T-cell (primary cell): ENCODE results near the gene SELP. TPM values are rescaled to one million over a fixed set of nuclear protein-coding genes. Genes with fewer than 3 reads are reported as not detected.
A peak's percentile ranks its signal among the peaks of the same experiment; 100 is the strongest.

Experiments used
- ATAC-seq, 4 experiments: fragments of 200-7000 bp in 3 of 4; fragments of 150-1000 bp in 1 of 4; cut with Tn5 transposase; replicated peaks in 1 of 4; 1 replicate in 3 of 4; 2 replicates in 1 of 4; pipeline ENCODE4 v1.10.0; 2021; ENCODE audit warnings: moderate library complexity in 3 of 4, mild to moderate bottlenecking in 2 of 4, moderate number of reproducible peaks in 1 of 4
- CTCF ChIA-PET, 2 donors: fragments of 300-600 bp; sonication (Branson Sonifier 250); formaldehyde crosslinking; loops; one replicate each; lab custom pipeline; 2022; ENCODE audit warnings: antibody characterized with exemption in 2 of 2; lab: Charles Lee
- POLR2A ChIA-PET, 2 donors: fragments of 300-600 bp; sonication (Branson Sonifier 250); formaldehyde crosslinking; loops; one replicate each; lab custom pipeline; 2022; ENCODE audit warnings: antibody characterized with exemption in 2 of 2; lab: Charles Lee
- DNase-seq, 35 experiments: peaks; one replicate each; pipeline versions ENCODE4 v3.0.0 to v3.0.0-alpha.2; 2013 to 2023
- H3K27ac ChIP-seq: one replicate; pipeline ENCODE4 v1.5.1; 2013; ENCODE audit warnings: low read length
- H3K27me3 ChIP-seq, 2 experiments: replicated peaks in 1 of 2; 1 replicate in 1 of 2; 2 replicates in 1 of 2; pipeline versions ENCODE4 v1.6.1 to v1.7.0; 2013; ENCODE audit warnings: low read length in 1 of 2, mixed read lengths in 1 of 2; ENCODE audit not compliant: control insufficient read depth in 2 of 2, insufficient read depth in 2 of 2; ENCODE audit errors: extremely low read depth in 1 of 2
- H3K36me3 ChIP-seq, 2 donors: 1 replicate in 1 of 2; 2 replicates in 1 of 2; pipeline versions ENCODE4 v1.6.1 to v1.7.0; 2013; ENCODE audit warnings: low read length in 1 of 2; ENCODE audit not compliant: control insufficient read depth in 2 of 2, insufficient read depth in 1 of 2; ENCODE audit errors: extremely low read depth in 1 of 2
- H3K4me1 ChIP-seq, 2 experiments: 1 replicate in 1 of 2; 2 replicates in 1 of 2; pipeline versions ENCODE4 v1.6.1 to v1.7.0; 2013; ENCODE audit warnings: low read length in 2 of 2, mixed read lengths in 1 of 2; ENCODE audit not compliant: insufficient read depth in 2 of 2, control insufficient read depth in 1 of 2; ENCODE audit errors: extremely low read depth in 1 of 2
- H3K4me3 ChIP-seq, 2 donors: 1 replicate in 1 of 2; 2 replicates in 1 of 2; pipeline versions ENCODE4 v1.5.1 to v1.7.0; 2013; ENCODE audit warnings: mild to moderate bottlenecking in 2 of 2, low read length in 1 of 2, moderate library complexity in 1 of 2; ENCODE audit not compliant: control insufficient read depth in 1 of 2; ENCODE audit errors: extremely low read depth in 1 of 2
- H3K9me3 ChIP-seq: 2 replicates; pipeline ENCODE4 v1.7.0; 2013
- H3K27ac Mint-ChIP-seq, 2 donors: one replicate each; pipeline ENCODE4 v1.8.0; 2020 to 2021; ENCODE audit warnings: mild to moderate bottlenecking in 2 of 2, mixed read lengths in 2 of 2
- H3K27me3 Mint-ChIP-seq, 2 donors: one replicate each; pipeline ENCODE4 v1.8.0; 2021 to 2022; ENCODE audit warnings: mixed read lengths in 2 of 2
- H3K36me3 Mint-ChIP-seq: one replicate; pipeline ENCODE4 v1.8.0; 2021; ENCODE audit warnings: mixed read lengths
- H3K4me1 Mint-ChIP-seq, 3 donors: one replicate each; pipeline ENCODE4 v1.8.0; 2020 to 2022; ENCODE audit warnings: mixed read lengths in 3 of 3, mild to moderate bottlenecking in 1 of 3
- H3K4me3 Mint-ChIP-seq, 3 donors: one replicate each; pipeline ENCODE4 v1.8.0; 2020 to 2022; ENCODE audit warnings: mild to moderate bottlenecking in 3 of 3, mixed read lengths in 3 of 3, moderate library complexity in 3 of 3
- H3K9me3 Mint-ChIP-seq, 3 donors: one replicate each; pipeline ENCODE4 v1.8.0; 2020 to 2022; ENCODE audit warnings: mixed read lengths in 3 of 3
- WGBS: methylation state at CpG from one replicate; pipeline ENCODE4 v1.1.5; 2013; ENCODE audit warnings: missing lambda C conversion rate; ENCODE audit not compliant: insufficient coverage; 5-methylcytosine and 5-hydroxymethylcytosine counted together
- total RNA-seq, 35 experiments: library from RNA in 6 of 35; stranded (reverse) in 6 of 35; fragments of 120-200 nt in 1 of 35; gene quantifications; one replicate each; pipeline versions ENCODE4 v1.2.1 to v1.2.4 and lab custom pipeline; 2013 to 2026

Gene SELP
- total RNA-seq, 5 donors from 2014 or later (not counting 1 experiment from before 2014, with no cell fraction given), result 1.3 to 3.4 (median 1.9) TPM

- CTCF ChIA-PET, result no interaction called here
- H3K36me3 ChIP-seq, result no peaks in the 10 kb centered on the region
- no peak for ATAC-seq
- WGBS, result no CpG with 5 or more reads among the region's 1 CpG
- POLR2A ChIA-PET, result no interaction called here
- no peak overlapping the region for H3K4me3 ChIP-seq
- Mint-ChIP-seq H3K27me3 (peaks cover 0 to 8% of the 10 kb centered on the region in 2 donors), H3K4me3 (no peak overlapping the region), H3K27ac (no peak overlapping the region), H3K9me3 (no peaks in the 10 kb centered on the region), H3K4me1 (peaks cover 27 to 52% (median 40%) of the 10 kb centered on the region in 3 donors), H3K36me3 (no peaks in the 10 kb centered on the region)
- no peak overlapping the region for H3K27ac ChIP-seq
- no peak for DNase-seq
- peaks cover 0 to 11% of the 10 kb centered on the region in 2 experiments for H3K27me3 ChIP-seq
- H3K9me3 ChIP-seq, result no peaks in the 10 kb centered on the region
- peaks cover 17 to 20% of the 10 kb centered on the region in 2 experiments for H3K4me1 ChIP-seq
Observed at GRCh38 chr1:169588112-169588511, 41.8 kb downstream of the SELP start.

- DNase-seq (peak; percentile 46 to 82 (median 71)), ATAC-seq (peak; percentile 98 to 100 (median 98))
- H3K9me3 Mint-ChIP-seq, result no peaks in the 10 kb centered on the region
- peak within 1 kb of the TSS; percentile 79 to 88 for H3K27ac Mint-ChIP-seq
- H3K27me3 Mint-ChIP-seq, result peaks cover 0 to 8% of the 10 kb centered on the region in 2 donors
- peaks cover 17 to 20% of the 10 kb centered on the region in 2 experiments for H3K4me1 ChIP-seq
- no peaks in the 10 kb centered on the region for H3K36me3 ChIP-seq
- H3K9me3 ChIP-seq, result no peaks in the 10 kb centered on the region
- WGBS, result 22% methylated on average over 12 of the region's 15 CpGs
- H3K4me1 Mint-ChIP-seq, result peaks cover 27 to 56% (median 42%) of the 10 kb centered on the region in 3 donors
- H3K36me3 Mint-ChIP-seq, result peaks cover 2% of the 10 kb centered on the region
- H3K27me3 ChIP-seq, result peaks cover 0 to 11% of the 10 kb centered on the region in 2 experiments
- POLR2A ChIA-PET, result interaction anchor here (0.5 to 0.9 kb wide), 5 partner anchors 10 to 230 kb away, joined by 3 to 6 read pairs (median 3); no protein-coding TSS in a partner anchor
- CTCF ChIA-PET, result interaction anchor here (0.6 to 2.1 kb wide), 30 partner anchors 9 to 305 kb away, joined by 3 to 51 read pairs (median 5); no protein-coding TSS in a partner anchor
- H3K27ac ChIP-seq, result no peak within 1 kb of the TSS
- H3K4me3 Mint-ChIP-seq, result peak within 1 kb of the TSS; percentile 84 to 87 (median 87)
- peak within 1 kb of the TSS; percentile 25 to 52 for H3K4me3 ChIP-seq
Observed at GRCh38 chr1:169586395-169587255, 43.3 kb downstream of the SELP start, which contains the start of gene F5. Gene F5, minus strand, starts transcription at chr1:169586481. Its CDS starts 95 bp downstream, at chr1:169586386.

- Histone ChIP-seq H3K36me3 (no peaks in the 10 kb centered on the region), H3K27me3 (peaks cover 0 to 11% of the 10 kb centered on the region in 2 experiments), H3K4me3 (peak overlapping the region; percentile 25 to 52), H3K9me3 (no peaks in the 10 kb centered on the region), H3K27ac (no peak overlapping the region), H3K4me1 (peaks cover 17 to 20% of the 10 kb centered on the region in 2 experiments)
- ChIA-PET POLR2A (interaction anchor here in 1 of 2 donors (0.5 to 0.9 kb wide), 4 partner anchors 10 to 207 kb away, joined by 3 to 6 read pairs (median 4); no protein-coding TSS in a partner anchor), CTCF (interaction anchor here (0.6 to 2.1 kb wide), 27 partner anchors 8 to 305 kb away, joined by 3 to 51 read pairs (median 5); no protein-coding TSS in a partner anchor)
- Mint-ChIP-seq H3K27me3 (peaks cover 0 to 8% of the 10 kb centered on the region in 2 donors), H3K36me3 (peaks cover 2% of the 10 kb centered on the region), H3K27ac (peak overlapping the region; percentile 79 to 88), H3K9me3 (no peaks in the 10 kb centered on the region), H3K4me3 (peak overlapping the region; percentile 84 to 87 (median 87)), H3K4me1 (peaks cover 27 to 56% (median 42%) of the 10 kb centered on the region in 3 donors)
- peak; percentile 49 to 50 (median 50) for ATAC-seq
- WGBS, result 10% methylated on average over 5 of the region's 5 CpGs
- no peak for DNase-seq
Observed at GRCh38 chr1:169586067-169586394, 43.9 kb downstream of the SELP start.

GRCh38 chr1:169585181-169585580 lies 44.7 kb downstream of the SELP start:
- Mint-ChIP-seq H3K4me3 (peak overlapping the region; percentile 84 to 87 (median 87)), H3K36me3 (peaks cover 2% of the 10 kb centered on the region), H3K4me1 (peaks cover 27 to 56% (median 42%) of the 10 kb centered on the region in 3 donors), H3K27me3 (peaks cover 0 to 8% of the 10 kb centered on the region in 2 donors), H3K27ac (peak overlapping the region; percentile 36 to 88), H3K9me3 (no peaks in the 10 kb centered on the region)
- Histone ChIP-seq H3K4me1 (peaks cover 17 to 20% of the 10 kb centered on the region in 2 experiments), H3K27ac (no peak overlapping the region), H3K27me3 (peaks cover 0 to 11% of the 10 kb centered on the region in 2 experiments), H3K4me3 (peak overlapping the region in 1 of 2 donors; percentile 17), H3K36me3 (no peaks in the 10 kb centered on the region), H3K9me3 (no peaks in the 10 kb centered on the region)
- ATAC-seq (no peak), DNase-seq (no peak)
- POLR2A ChIA-PET, result interaction anchor here in 1 of 2 donors (0.7 kb wide), 1 partner anchor 28 kb away, joined by 3 read pairs; no protein-coding TSS in a partner anchor
- CTCF ChIA-PET, result interaction anchor here (1.5 to 1.9 kb wide), 6 partner anchors 11 to 127 kb away, joined by 5 to 22 read pairs (median 10); no protein-coding TSS in a partner anchor

- H3K36me3 Mint-ChIP-seq, result peaks cover 2% of the 10 kb centered on the region
- peak overlapping the region; percentile 58 to 87 (median 84) for H3K4me3 Mint-ChIP-seq
- H3K27me3 Mint-ChIP-seq, result peaks cover 0 to 8% of the 10 kb centered on the region in 2 donors
- H3K4me3 ChIP-seq, result peak overlapping the region in 1 of 2 donors; percentile 17
- H3K36me3 ChIP-seq, result no peaks in the 10 kb centered on the region
- peaks cover 27 to 55% (median 42%) of the 10 kb centered on the region in 3 donors for H3K4me1 Mint-ChIP-seq
- peaks cover 17 to 20% of the 10 kb centered on the region in 2 experiments for H3K4me1 ChIP-seq
- peak overlapping the region; percentile 36 to 40 for H3K27ac Mint-ChIP-seq
- no peaks in the 10 kb centered on the region for H3K9me3 Mint-ChIP-seq
- no peak for ATAC-seq
- H3K27me3 ChIP-seq, result peaks cover 0 to 11% of the 10 kb centered on the region in 2 experiments
- DNase-seq, result peak in 1 of 35 experiments; percentile 9
- WGBS, result 22% methylated on average over 1 of the region's 4 CpGs
- ChIA-PET CTCF (interaction anchor here in 1 of 2 donors (1.5 to 1.7 kb wide), 3 partner anchors 11 to 127 kb away, joined by 5 to 11 read pairs (median 5); no protein-coding TSS in a partner anchor), POLR2A (no interaction called here)
- no peaks in the 10 kb centered on the region for H3K9me3 ChIP-seq
- no peak overlapping the region for H3K27ac ChIP-seq
Observed at GRCh38 chr1:169584483-169585144, 45.3 kb downstream of the SELP start.
